H4 (cell line): Measurements from ENCODE around the gene TMEM171. TPM values are rescaled to one million over a fixed set of nuclear protein-coding genes. Genes with fewer than 3 reads are reported as not detected.

Source experiments
- DNase-seq: peaks from one replicate; pipeline ENCODE4 v3.0.0-alpha.2; 2015; ENCODE audit warnings: low spot score
- total RNA-seq: library from RNA; depleted of rRNA; stranded (reverse); fragments of >200 nt; shearing (Covaris generic); gene quantifications from 2 replicates; pipeline ENCODE4 v1.2.3, GENCODE V29; 2014

Gene TMEM171
- total RNA-seq, 1 experiment from 2014 or later, result 10.4 TPM

- DNase-seq, result no peak
Observed at GRCh38 chr5:73151766-73152410, 31.5 kb downstream of the TMEM171 start.

- no peak for DNase-seq
Observed at GRCh38 chr5:73152411-73153388, 32.3 kb downstream of the TMEM171 start.

- DNase-seq, result no peak
Observed at GRCh38 chr5:73153513-73153912, 33.1 kb downstream of the TMEM171 start.

DNA sequence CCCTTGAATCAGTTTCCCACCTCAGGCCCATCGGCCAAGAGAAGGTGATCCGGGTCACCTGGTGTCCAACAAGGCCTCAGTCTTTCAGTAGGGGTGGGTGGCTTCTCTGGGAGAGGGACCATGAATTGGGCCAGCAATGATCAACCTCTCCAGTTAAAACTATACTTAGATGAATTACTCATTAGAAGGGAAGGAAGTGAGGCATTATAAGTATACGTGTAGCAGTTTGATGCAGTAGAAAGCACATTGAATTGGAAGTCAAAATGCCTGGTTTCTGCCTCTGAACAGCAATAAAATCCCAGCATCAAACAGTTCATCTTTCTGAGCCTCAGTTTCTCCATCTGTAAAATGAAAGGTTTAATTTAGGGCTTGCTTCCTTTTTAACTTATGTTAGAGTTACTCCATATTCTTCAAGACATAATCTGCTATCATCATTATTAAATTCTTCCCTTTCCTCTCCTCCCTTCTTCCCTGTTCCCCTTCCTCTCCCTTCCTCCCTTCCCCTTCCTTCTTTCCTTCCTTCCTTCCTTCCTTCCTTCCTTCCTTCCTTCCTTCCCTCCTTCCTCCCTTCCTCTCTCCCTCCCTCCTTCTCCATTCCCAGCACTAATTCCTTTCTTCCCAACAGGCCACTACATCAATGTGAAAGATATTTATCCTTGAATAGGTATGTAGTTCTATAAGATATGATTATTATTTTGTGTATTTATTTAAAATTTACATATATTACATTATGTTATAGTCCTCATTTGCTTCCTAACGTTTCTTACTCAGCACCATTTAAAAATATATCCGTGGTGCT lies 34.0 kb downstream of the TMEM171 start:
- DNase-seq, result no peak

DNA sequence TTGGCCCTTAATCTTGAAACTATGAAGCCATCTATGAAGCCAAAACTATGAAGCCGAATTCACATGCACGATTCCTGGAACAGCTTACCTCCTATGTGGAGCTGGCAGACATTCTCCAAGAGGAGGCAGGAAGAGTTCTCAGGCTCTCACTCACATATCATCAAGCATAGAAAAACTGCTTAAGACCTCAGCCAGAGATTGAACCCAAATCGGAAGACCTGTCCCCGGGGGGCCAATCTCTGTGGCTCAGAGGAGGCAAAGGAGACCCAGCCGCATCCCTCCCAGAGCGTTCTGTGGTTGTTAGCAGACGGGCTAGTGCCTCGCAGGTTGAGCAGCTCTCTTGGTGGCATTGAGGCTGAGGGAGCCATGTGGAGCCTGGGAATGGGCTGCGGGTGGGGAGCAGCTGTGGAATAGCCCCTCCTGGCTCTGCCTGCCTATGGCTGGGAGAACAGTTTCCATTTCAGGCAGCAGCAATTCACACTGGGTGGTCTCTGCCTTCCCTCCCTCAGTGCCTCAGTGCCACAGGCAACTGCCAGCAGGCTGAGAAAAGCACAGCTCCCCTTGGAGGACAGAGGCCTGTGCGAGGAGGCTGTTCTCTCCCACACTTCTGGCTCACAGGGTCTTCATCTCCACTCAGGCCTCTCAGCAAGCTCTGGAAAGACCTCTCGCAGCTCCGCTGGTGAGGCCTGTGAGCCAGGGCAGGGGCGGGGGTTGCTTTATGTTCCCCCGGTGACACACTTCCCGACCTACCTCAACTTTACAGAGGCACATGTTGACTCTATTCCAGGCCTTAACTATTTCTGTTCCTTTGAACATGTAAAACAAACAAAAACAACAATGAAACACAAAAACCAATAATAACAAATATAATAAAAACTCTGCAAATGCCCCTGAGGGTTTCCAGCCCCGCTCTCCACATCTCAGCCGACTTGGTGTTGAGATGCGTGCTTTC lies 35.2 kb downstream of the TMEM171 start:
- no peak for DNase-seq

GRCh38 chr5:73157414-73158303 lies 37.3 kb downstream of the TMEM171 start:
- no peak for DNase-seq

DNA sequence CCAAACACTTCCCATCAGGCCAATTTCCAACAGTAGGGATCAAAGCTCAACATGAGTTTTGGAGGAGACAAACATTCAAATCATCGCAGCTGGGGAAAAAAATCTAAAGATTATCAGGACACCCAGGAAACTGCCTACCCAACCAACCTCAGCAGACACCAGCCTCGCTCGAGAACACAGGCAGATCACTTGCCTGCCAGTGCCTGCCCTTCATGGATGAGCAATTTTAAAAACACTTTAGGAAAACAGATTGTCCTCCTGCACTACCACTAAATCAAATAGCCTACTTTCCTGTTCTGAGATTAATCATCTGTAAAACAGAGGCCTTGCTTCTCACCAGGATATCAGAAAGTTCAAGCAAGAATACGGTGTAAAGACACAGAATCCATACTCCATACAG lies 37.9 kb downstream of the TMEM171 start:
- DNase-seq, result no peak

DNA sequence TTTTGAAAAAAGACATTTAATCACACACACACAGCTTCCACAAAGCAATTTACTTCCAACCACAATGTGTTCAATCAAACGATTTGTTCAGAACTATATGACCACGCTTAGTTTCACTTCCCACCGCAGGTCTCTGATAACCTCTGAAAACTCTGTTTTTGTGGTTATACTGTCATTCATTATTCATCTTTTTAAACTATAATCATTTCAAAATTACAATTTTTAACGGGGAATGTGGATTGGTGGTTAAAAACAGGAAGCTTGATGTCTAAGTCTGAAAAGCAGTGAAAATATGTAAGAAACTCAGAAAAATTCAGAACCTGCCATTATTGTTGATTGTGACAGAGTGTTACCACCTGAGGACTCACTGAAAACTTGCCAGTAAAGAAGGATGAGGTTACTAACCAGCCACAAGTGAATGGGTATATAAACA lies 39.9 kb downstream of the TMEM171 start:
- DNase-seq, result no peak

DNA sequence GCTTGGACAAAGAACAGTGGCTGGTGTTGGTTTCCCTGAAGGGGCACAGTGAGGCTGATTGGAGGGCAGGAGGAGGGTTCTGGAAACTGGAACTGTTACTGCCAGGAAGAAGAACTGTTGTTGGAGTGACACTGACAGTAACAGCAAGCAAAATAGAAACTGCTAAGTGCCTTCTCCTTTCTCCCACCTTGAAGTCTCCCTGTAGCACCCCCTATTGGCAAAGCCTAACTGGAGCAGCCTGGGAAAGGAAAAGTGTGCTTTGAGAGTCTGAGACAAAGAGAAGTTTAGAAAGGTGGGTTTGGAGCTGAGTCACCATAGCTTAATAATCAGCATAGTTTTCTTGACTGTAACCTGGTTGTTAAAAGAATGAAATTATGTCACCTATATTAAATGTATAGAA lies 50.1 kb downstream of the TMEM171 start:
- DNase-seq, result peak; percentile 19

DNA sequence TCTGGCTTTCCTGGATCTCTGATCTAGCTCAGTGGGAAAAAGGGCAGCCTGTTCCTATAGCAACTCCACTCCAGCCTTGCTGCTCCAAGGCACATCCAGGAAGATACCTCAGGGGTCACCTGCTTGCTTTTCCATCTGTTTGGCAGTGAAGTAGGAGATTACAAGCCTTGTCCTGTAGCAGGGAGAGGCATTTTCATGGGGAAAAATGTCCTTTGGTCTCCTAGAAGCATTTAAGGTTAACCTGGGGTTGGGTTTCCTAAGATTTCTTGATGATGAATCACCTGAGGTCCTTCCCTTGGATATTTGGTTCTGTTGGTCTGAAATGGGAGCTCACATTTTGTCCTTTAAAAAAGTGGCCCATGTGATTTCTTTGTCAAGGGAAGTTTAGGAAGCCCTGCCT lies 51.1 kb downstream of the TMEM171 start:
- no peak for DNase-seq

GRCh38 chr5:73172951-73173350 lies 52.6 kb downstream of the TMEM171 start, which contains the start of gene TMEM174:
TMEM174 (plus strand) TSS chr5:73173193; CDS start chr5:73173244, 51 bp downstream.
- DNase-seq, result no peak

- no peak for DNase-seq
Observed at GRCh38 chr5:73174100-73174815, 53.9 kb downstream of the TMEM171 start.

GRCh38 chr5:73176250-73176649 lies 55.9 kb downstream of the TMEM171 start:
- no peak for DNase-seq

GRCh38 chr5:73178265-73178664 lies 57.9 kb downstream of the TMEM171 start:
- DNase-seq, result no peak

DNA sequence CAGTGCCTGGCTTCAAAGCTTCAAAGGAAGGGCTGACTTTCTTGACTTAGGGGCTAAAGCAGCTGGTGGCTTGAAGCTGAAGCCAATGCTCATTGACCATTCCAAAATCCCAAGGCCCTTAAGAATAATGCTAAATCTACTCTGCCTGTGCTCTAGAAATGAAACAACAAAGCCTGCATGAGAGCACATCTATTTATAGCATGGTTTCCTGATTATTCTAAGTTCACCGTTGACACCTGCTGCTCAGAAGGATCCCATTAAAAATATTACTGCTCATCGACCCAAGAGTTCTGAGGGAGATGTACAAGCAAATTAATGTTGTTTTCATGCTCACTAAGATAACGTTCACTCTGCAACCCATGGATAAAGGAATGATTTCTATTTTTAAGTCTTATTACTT lies 59.4 kb downstream of the TMEM171 start:
- DNase-seq, result no peak

- DNase-seq, result no peak
Observed at GRCh38 chr5:73180566-73180965, 60.2 kb downstream of the TMEM171 start.
